Suprapubic skin (tissue), 4 donors: ENCODE results near the gene MAP4. TPM values are rescaled to one million over a fixed set of nuclear protein-coding genes. Genes with fewer than 3 reads are reported as not detected.
"Not testable (repeated sequence)": the region's sequence is repeated elsewhere in the genome, so short reads cannot be mapped to it uniquely, and the experiment has no call there.

Experiments
- DNase-seq, 2 donors: peaks; one replicate each; pipeline ENCODE4 v3.0.0-alpha.2; 2019; ENCODE audit warnings: low spot score in 2 of 2
- H3K27ac ChIP-seq: fragments of 200-600 bp; sonication (generic); one replicate; pipeline ENCODE4 v1.5.1; 2019
- H3K27me3 ChIP-seq: fragments of 200-600 bp; sonication (generic); one replicate; pipeline ENCODE4 v1.5.1; 2019
- H3K36me3 ChIP-seq: fragments of 200-600 bp; sonication (generic); one replicate; pipeline ENCODE4 v1.5.1; 2019
- H3K4me1 ChIP-seq: fragments of 200-600 bp; sonication (generic); one replicate; pipeline ENCODE4 v1.5.1; 2019
- H3K4me3 ChIP-seq: fragments of 200-600 bp; sonication (generic); one replicate; pipeline ENCODE4 v1.5.1; 2019; ENCODE audit warnings: mild to moderate bottlenecking
- H3K9me3 ChIP-seq: fragments of 200-600 bp; sonication (generic); one replicate; pipeline ENCODE4 v1.5.1; 2019
- CTCF ChIP-seq, 2 donors: fragments of 200-600 bp in 1 of 2; fragments of 450-650 bp in 1 of 2; sonication (generic) in 1 of 2; IDR thresholded peaks; one replicate each; pipeline ENCODE4 v1.5.1; 2016 to 2019; ENCODE audit warnings: antibody characterized with exemption in 2 of 2, mild to moderate bottlenecking in 1 of 2, moderate library complexity in 1 of 2
- EP300 ChIP-seq: sonication (generic); formaldehyde crosslinking; IDR thresholded peaks from one replicate; pipeline ENCODE4 v1.6.1; 2017; ENCODE audit warnings: antibody characterized with exemption
- POLR2A ChIP-seq, 2 donors: fragments of 450-650 bp; IDR thresholded peaks; one replicate each; pipeline ENCODE4 v1.6.1; 2017; ENCODE audit warnings: antibody characterized with exemption in 2 of 2, mild to moderate bottlenecking in 2 of 2, moderate library complexity in 2 of 2
- POLR2AphosphoS5 ChIP-seq, 3 donors: sonication (generic); formaldehyde crosslinking; IDR thresholded peaks; one replicate each; pipeline ENCODE4 v1.6.1; 2017; ENCODE audit warnings: antibody characterized with exemption in 3 of 3
- WGBS: methylation state at CpG from one replicate; pipeline ENCODE4 v1.1.5; 2018; 5-methylcytosine and 5-hydroxymethylcytosine counted together
- total RNA-seq, 4 donors: library from RNA; depleted of rRNA; stranded (reverse); fragments of >200 nt; gene quantifications; one replicate each; pipeline ENCODE4 v1.1.0, GENCODE V29; 2016

MAP4 gene
- total RNA-seq, 4 donors from 2014 or later, result 132 to 162 (median 144) TPM

GRCh38 chr3:48013288-48013980 is 2.8 kb downstream of the MAP4 start:
- TF ChIP-seq POLR2A (IDR thresholded peaks at IDR 0.05) (no peak), EP300 (no peak), CTCF (IDR thresholded peaks at IDR 0.05) (no peak), POLR2AphosphoS5 (IDR thresholded peaks at IDR 0.05) (no peak)
- H3K9me3 ChIP-seq, result no peaks in the 10 kb centered on the region
- peak overlapping the region; percentile 47 for H3K27ac ChIP-seq
- DNase-seq, result no peak
- no peaks in the 10 kb centered on the region for H3K27me3 ChIP-seq
- no peak overlapping the region for H3K4me3 ChIP-seq
- H3K4me1 ChIP-seq, result peaks cover 39% of the 10 kb centered on the region
- H3K36me3 ChIP-seq, result no peaks in the 10 kb centered on the region

DNA sequence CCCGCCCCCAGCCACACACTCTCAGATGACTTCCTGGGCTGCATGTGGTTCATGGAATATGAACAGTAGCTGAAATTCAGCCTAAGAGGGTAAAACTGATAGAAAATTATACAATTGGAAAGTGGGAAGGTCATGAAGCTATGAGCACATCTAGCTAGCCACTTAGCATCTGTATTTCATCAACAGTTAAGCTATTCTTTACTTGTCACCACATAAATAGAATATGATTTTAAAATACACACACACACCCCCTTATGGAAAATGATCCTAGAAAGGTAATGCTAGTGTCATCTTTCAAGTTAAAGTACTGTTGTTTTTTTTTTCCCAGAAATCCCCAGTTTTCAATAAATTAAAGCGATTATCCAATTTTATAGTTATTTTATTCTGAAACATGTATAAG is 3.6 kb downstream of the MAP4 start:
- H3K4me1 ChIP-seq, result peaks cover 39% of the 10 kb centered on the region
- no peak for DNase-seq
- no peaks in the 10 kb centered on the region for H3K36me3 ChIP-seq
- H3K9me3 ChIP-seq, result no peaks in the 10 kb centered on the region
- TF ChIP-seq POLR2A (IDR thresholded peaks at IDR 0.05) (no peak), EP300 (no peak), CTCF (IDR thresholded peaks at IDR 0.05) (no peak), POLR2AphosphoS5 (IDR thresholded peaks at IDR 0.05) (no peak)
- no peaks in the 10 kb centered on the region for H3K27me3 ChIP-seq
- 84% methylated on average over 2 of the region's 2 CpGs for WGBS
- H3K27ac ChIP-seq, result no peak overlapping the region
- no peak overlapping the region for H3K4me3 ChIP-seq

- H3K36me3 ChIP-seq, H3K9me3 ChIP-seq, H3K27me3 ChIP-seq, H3K4me3 ChIP-seq, DNase-seq, H3K4me1 ChIP-seq, H3K27ac ChIP-seq: not testable (repeated sequence)
- 79% methylated on average over 6 of the region's 6 CpGs for WGBS
These were observed 8.2 kb downstream of the MAP4 start for GRCh38 chr3:48008066-48008465.

- not testable (repeated sequence) for H3K9me3 ChIP-seq
These were observed 8.9 kb downstream of the MAP4 start for GRCh38 chr3:48007361-48007760.

DNA sequence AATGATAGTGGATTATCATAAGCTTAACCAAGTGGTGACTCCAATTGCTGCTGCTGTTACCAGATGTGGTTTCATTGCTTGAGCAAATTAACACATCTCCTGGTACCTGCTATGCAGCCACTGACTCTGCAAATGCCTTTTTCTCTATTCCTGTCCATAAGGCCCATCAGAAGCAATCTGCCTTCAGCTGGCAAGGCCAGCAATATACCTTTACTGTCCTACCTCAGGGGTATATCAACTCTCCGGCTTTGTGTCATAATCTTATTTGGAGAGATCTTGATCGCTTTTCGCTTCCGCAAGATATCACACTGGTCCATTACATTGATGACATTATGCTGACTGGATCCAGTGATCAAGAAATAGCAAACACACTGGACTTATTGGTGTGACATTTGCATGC is 9.4 kb downstream of the MAP4 start:
- WGBS, result over 99% methylated on average over 4 of the region's 4 CpGs
- H3K4me1 ChIP-seq, H3K27ac ChIP-seq, DNase-seq, H3K36me3 ChIP-seq, H3K4me3 ChIP-seq, H3K9me3 ChIP-seq, H3K27me3 ChIP-seq: not testable (repeated sequence)

More at GRCh38 chr3:48007361-48007760, 8.9 kb downstream of the MAP4 start:
- H3K4me1 ChIP-seq, H3K27me3 ChIP-seq, H3K4me3 ChIP-seq, DNase-seq, H3K27ac ChIP-seq, H3K36me3 ChIP-seq: not testable (repeated sequence)
- 77% methylated on average over 6 of the region's 6 CpGs for WGBS

GRCh38 chr3:48004694-48005093 is 11.5 kb downstream of the MAP4 start:
- no peaks in the 10 kb centered on the region for H3K27me3 ChIP-seq
- H3K4me1 ChIP-seq, result no peaks in the 10 kb centered on the region
- H3K4me3 ChIP-seq, result no peak overlapping the region
- TF ChIP-seq CTCF (IDR thresholded peaks at IDR 0.05) (no peak), POLR2A (IDR thresholded peaks at IDR 0.05) (no peak), EP300 (no peak), POLR2AphosphoS5 (IDR thresholded peaks at IDR 0.05) (no peak)
- H3K9me3 ChIP-seq, result no peaks in the 10 kb centered on the region
- no peak for DNase-seq
- H3K36me3 ChIP-seq, result no peaks in the 10 kb centered on the region
- WGBS, result 89% methylated on average over 5 of the region's 5 CpGs
- H3K27ac ChIP-seq, result no peak overlapping the region

DNA sequence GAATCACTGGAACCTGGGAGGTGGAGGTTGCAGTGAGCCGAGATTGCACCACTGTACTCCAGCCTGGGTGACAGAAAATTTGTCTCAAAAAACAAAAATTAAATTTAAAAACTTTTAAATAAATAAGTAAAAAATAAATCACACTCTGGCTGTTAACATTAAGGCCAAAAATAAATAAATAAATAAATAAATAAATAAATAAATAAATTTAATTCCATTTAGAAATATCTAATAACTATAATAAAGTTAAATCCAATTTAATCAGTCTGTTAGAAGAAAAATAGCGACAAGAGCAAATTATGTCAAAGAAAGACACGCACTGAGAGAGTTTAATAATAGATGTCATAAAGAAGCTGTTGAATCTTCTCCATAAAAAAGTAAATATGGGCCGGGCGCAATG is 13.4 kb downstream of the MAP4 start:
- no peak overlapping the region for H3K27ac ChIP-seq
- WGBS, result 97% methylated on average over 5 of the region's 5 CpGs
- no peaks in the 10 kb centered on the region for H3K36me3 ChIP-seq
- H3K4me3 ChIP-seq, result no peak overlapping the region
- H3K4me1 ChIP-seq, result no peaks in the 10 kb centered on the region
- H3K9me3 ChIP-seq, result no peaks in the 10 kb centered on the region
- DNase-seq, result no peak
- H3K27me3 ChIP-seq, result no peaks in the 10 kb centered on the region
- no peak for TF ChIP-seq POLR2AphosphoS5 (IDR thresholded peaks at IDR 0.05)
- no peak for TF ChIP-seq EP300
- TF ChIP-seq CTCF (IDR thresholded peaks at IDR 0.05), result no peak
- no peak for TF ChIP-seq POLR2A (IDR thresholded peaks at IDR 0.05)
